Stimulated activated CD4-positive, alpha-beta T cell treated with anti-CD3 and anti-CD28 coated beads, TNF-alpha, amount 100 ng/mL, for 48 hours (primary cell): ENCODE results near the gene HOXC10.

ENCODE experiments used
- DNase-seq, 3 donors: peaks; one replicate each; pipeline ENCODE4 v3.0.0-alpha.2; 2020; ENCODE audit warnings: low read depth in 3 of 3

Gene HOXC10

GRCh38 chr12:53991077-53991460 is 6.1 kb downstream of the HOXC10 start:
- no peak for DNase-seq

GRCh38 chr12:53992377-53992889 is 7.5 kb downstream of the HOXC10 start:
- DNase-seq: no peak

GRCh38 chr12:53993162-53994008 is 8.4 kb downstream of the HOXC10 start:
- no peak for DNase-seq

- no peak for DNase-seq
Observed at GRCh38 chr12:53994009-53994263, 9.0 kb downstream of the HOXC10 start.

- no peak for DNase-seq
Observed at GRCh38 chr12:53994264-53995001, 9.5 kb downstream of the HOXC10 start.

- DNase-seq: no peak
Observed at GRCh38 chr12:53995002-53995377, 10.0 kb downstream of the HOXC10 start.

GRCh38 chr12:53995378-53996239 is 10.7 kb downstream of the HOXC10 start:
- DNase-seq: no peak

GRCh38 chr12:53996240-53997203 is 11.6 kb downstream of the HOXC10 start:
- no peak for DNase-seq

GRCh38 chr12:53997204-53998109 is 12.5 kb downstream of the HOXC10 start:
- no peak for DNase-seq

- no peak for DNase-seq
Observed at GRCh38 chr12:53998110-53998899, 13.4 kb downstream of the HOXC10 start.

- no peak for DNase-seq
Observed at GRCh38 chr12:53998900-53999236, 13.9 kb downstream of the HOXC10 start.

GRCh38 chr12:53999559-54000115 is 14.7 kb downstream of the HOXC10 start:
- DNase-seq: no peak

GRCh38 chr12:54000116-54001114 is 15.5 kb downstream of the HOXC10 start, which contains the start of gene HOXC9:
Gene HOXC9, plus strand, starts transcription at chr12:54000161. Its CDS starts 28 bp downstream, at chr12:54000189.
- DNase-seq: no peak

GRCh38 chr12:54001283-54002187 is 16.6 kb downstream of the HOXC10 start:
- no peak for DNase-seq

- DNase-seq: no peak
Observed at GRCh38 chr12:54002278-54002914, 17.4 kb downstream of the HOXC10 start.

- DNase-seq: no peak
Observed at GRCh38 chr12:54002915-54003389, 18.0 kb downstream of the HOXC10 start.
